NCI-H1092 (cell line): ENCODE results near the gene SEC24B.

Source experiments
- DNase-seq: peaks from one replicate; lab custom pipeline; 2025; lab: John Stamatoyannopoulos, UW

Gene SEC24B

GRCh38 chr4:109433205-109434006 is at the start of gene SEC24B:
TSS of gene SEC24B (plus strand) at chr4:109433815. CDS start at chr4:109433870, 55 bp downstream.
- peak; percentile 62 for DNase-seq

GRCh38 chr4:109383823-109384222 is 49.8 kb upstream of the SEC24B start:
- DNase-seq = no peak

GRCh38 chr4:109385260-109385659 is 48.4 kb upstream of the SEC24B start:
- no peak for DNase-seq

- DNase-seq = no peak
Measured at GRCh38 chr4:109389369-109390114, 44.1 kb upstream of the SEC24B start.

GRCh38 chr4:109390115-109390768 is 43.4 kb upstream of the SEC24B start:
- DNase-seq = no peak

- no peak for DNase-seq
Measured at GRCh38 chr4:109395694-109396093, 37.9 kb upstream of the SEC24B start.

GRCh38 chr4:109398928-109399327 is 34.7 kb upstream of the SEC24B start:
- DNase-seq = no peak

GRCh38 chr4:109406337-109406931 is 27.2 kb upstream of the SEC24B start:
- DNase-seq = peak; percentile 8

GRCh38 chr4:109407027-109407737 is 26.4 kb upstream of the SEC24B start:
- DNase-seq = no peak

- no peak for DNase-seq
Measured at GRCh38 chr4:109408711-109409110, 24.9 kb upstream of the SEC24B start.

- no peak for DNase-seq
Measured at GRCh38 chr4:109410226-109410625, 23.4 kb upstream of the SEC24B start.

- DNase-seq = no peak
Measured at GRCh38 chr4:109410776-109411175, 22.8 kb upstream of the SEC24B start.

GRCh38 chr4:109411964-109412363 is 21.7 kb upstream of the SEC24B start:
- DNase-seq = no peak

GRCh38 chr4:109412776-109413175 is 20.8 kb upstream of the SEC24B start:
- no peak for DNase-seq

- DNase-seq = no peak
Measured at GRCh38 chr4:109414938-109415337, 18.7 kb upstream of the SEC24B start.

GRCh38 chr4:109418588-109418987 is 15.0 kb upstream of the SEC24B start:
- DNase-seq = no peak

- no peak for DNase-seq
Measured at GRCh38 chr4:109419679-109420078, 13.9 kb upstream of the SEC24B start.

GRCh38 chr4:109424093-109424841 is 9.3 kb upstream of the SEC24B start:
- DNase-seq = no peak

GRCh38 chr4:109425405-109425804 is 8.2 kb upstream of the SEC24B start:
- no peak for DNase-seq

- no peak for DNase-seq
Measured at GRCh38 chr4:109429545-109429944, 4.1 kb upstream of the SEC24B start.

- no peak for DNase-seq
Measured at GRCh38 chr4:109432203-109432602, 1.4 kb upstream of the SEC24B start.
